Stomach smooth muscle (tissue), 2 donors: ENCODE measurements around the gene UBN2.

Experiments
- H3K27ac ChIP-seq: one replicate; pipeline ENCODE4 v1.7.0; 2013; ENCODE audit warnings: mild to moderate bottlenecking, low read length, inconsistent platforms
- H3K27me3 ChIP-seq, 2 donors: one replicate each; pipeline ENCODE4 v1.7.0; 2013; ENCODE audit warnings: low read length in 2 of 2; ENCODE audit not compliant: insufficient read depth in 2 of 2, control insufficient read depth in 1 of 2
- H3K36me3 ChIP-seq, 2 donors: one replicate each; pipeline ENCODE4 v1.7.0; 2013; ENCODE audit warnings: low read length in 2 of 2; ENCODE audit not compliant: control insufficient read depth in 2 of 2, insufficient read depth in 2 of 2
- H3K4me1 ChIP-seq: one replicate; pipeline ENCODE4 v1.7.0; 2013; ENCODE audit warnings: low read length; ENCODE audit not compliant: control insufficient read depth, insufficient read depth
- H3K4me3 ChIP-seq, 2 donors: one replicate each; pipeline ENCODE4 v1.7.0; 2013; ENCODE audit warnings: low read length in 2 of 2
- H3K9ac ChIP-seq, 2 donors: one replicate each; pipeline ENCODE4 v1.7.0; 2013; ENCODE audit warnings: low read length in 2 of 2, mild to moderate bottlenecking in 1 of 2
- H3K9me3 ChIP-seq, 2 donors: one replicate each; pipeline ENCODE4 v1.7.0; 2013; ENCODE audit warnings: low read length in 2 of 2; ENCODE audit not compliant: control insufficient read depth in 2 of 2
- donor health status: healthy.
- donor health status: Pancreatic carcinoma.

UBN2 gene

GRCh38 chr7:139345042-139345441 lies 114.0 kb downstream of the UBN2 start:
- H3K4me1 ChIP-seq: peaks cover 7% of the 10 kb centered on the region
- H3K4me3 ChIP-seq: no peak overlapping the region
- H3K27me3 ChIP-seq: no peaks in the 10 kb centered on the region
- H3K36me3 ChIP-seq: peaks cover 7 to 10% of the 10 kb centered on the region in 2 donors
- no peak overlapping the region for H3K9ac ChIP-seq
- no peaks in the 10 kb centered on the region for H3K9me3 ChIP-seq
- no peak overlapping the region for H3K27ac ChIP-seq

GRCh38 chr7:139351027-139351426 lies 120.0 kb downstream of the UBN2 start:
- Histone ChIP-seq H3K36me3 (peaks cover 6 to 10% of the 10 kb centered on the region in 2 donors), H3K4me3 (no peak overlapping the region), H3K27ac (no peak overlapping the region), H3K27me3 (no peaks in the 10 kb centered on the region), H3K9ac (no peak overlapping the region), H3K9me3 (no peaks in the 10 kb centered on the region), H3K4me1 (no peaks in the 10 kb centered on the region)

GRCh38 chr7:139354729-139355128 lies 123.7 kb downstream of the UBN2 start:
- Histone ChIP-seq H3K36me3 (peaks cover 0 to 2% of the 10 kb centered on the region in 2 donors), H3K4me3 (no peak overlapping the region), H3K27ac (no peak overlapping the region), H3K4me1 (no peaks in the 10 kb centered on the region), H3K27me3 (no peaks in the 10 kb centered on the region), H3K9ac (no peak overlapping the region), H3K9me3 (no peaks in the 10 kb centered on the region)

- H3K9ac ChIP-seq: no peak overlapping the region
- peaks cover 0 to under 1% of the 10 kb centered on the region in 2 donors for H3K36me3 ChIP-seq
- no peak overlapping the region for H3K4me3 ChIP-seq
- no peaks in the 10 kb centered on the region for H3K4me1 ChIP-seq
- no peak overlapping the region for H3K27ac ChIP-seq
- H3K9me3 ChIP-seq: no peaks in the 10 kb centered on the region
- no peaks in the 10 kb centered on the region for H3K27me3 ChIP-seq
These were observed 124.3 kb downstream of the UBN2 start for GRCh38 chr7:139355320-139355719.
